ENCODE data around the gene PPP2R5C.
A peak's percentile ranks its signal among the peaks of the same experiment; 100 is the strongest.

PPP2R5C gene

DNA sequence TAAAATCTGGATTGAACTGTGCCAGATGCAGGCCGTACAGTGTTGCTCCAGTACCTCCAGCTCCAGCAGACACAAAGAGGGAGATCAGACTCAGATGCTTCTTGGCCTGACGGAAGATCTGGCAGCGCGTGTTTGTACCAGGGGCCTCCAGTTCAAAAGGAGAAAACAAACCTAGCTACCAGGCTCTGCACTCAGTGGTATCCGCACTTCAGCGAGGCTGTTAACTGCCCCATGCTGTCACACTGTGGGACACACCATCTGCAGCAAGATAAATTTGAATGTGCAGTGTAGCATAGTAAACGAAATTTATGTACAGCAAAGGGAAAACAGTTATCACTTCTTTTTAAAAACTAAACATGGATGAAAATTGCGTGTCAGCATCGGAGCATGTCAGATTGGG, 208.0 kb downstream of the PPP2R5C start:
- TF ChIP-seq CEBPB (IDR thresholded peaks at IDR 0.05) (no peak), TEAD4 (IDR thresholded peaks at IDR 0.05) (no peak), FOXM1 (IDR thresholded peaks at IDR 0.05; ENCODE audit: borderline replicate concordance, low read depth) (no peak), ZBTB7A (IDR thresholded peaks at IDR 0.05; ENCODE audit: low read depth) (no peak), NFIC (IDR thresholded peaks at IDR 0.05) (no peak), CREB1 (IDR thresholded peaks at IDR 0.05; ENCODE audit: low read depth) (no peak), TCF12 (IDR thresholded peaks at IDR 0.05; ENCODE audit: low read depth) (no peak), YY1 (IDR thresholded peaks at IDR 0.05; ENCODE audit: low read depth) (no peak), RAD21 (IDR thresholded peaks at IDR 0.05; ENCODE audit: low read depth) (no peak), EP300 (IDR thresholded peaks at IDR 0.05; ENCODE audit: borderline replicate concordance) (no peak), TAF1 (IDR thresholded peaks at IDR 0.05; ENCODE audit: low read depth) (no peak), EGR1 (IDR thresholded peaks at IDR 0.05) (no peak)
- TF ChIP-seq, protein P1, sequence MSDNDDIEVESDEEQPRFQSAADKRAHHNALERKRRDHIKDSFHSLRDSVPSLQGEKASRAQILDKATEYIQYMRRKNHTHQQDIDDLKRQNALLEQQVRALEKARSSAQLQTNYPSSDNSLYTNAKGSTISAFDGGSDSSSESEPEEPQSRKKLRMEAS (IDR thresholded peaks at IDR 0.05) = no peak
- TF ChIP-seq, protein P2, sequence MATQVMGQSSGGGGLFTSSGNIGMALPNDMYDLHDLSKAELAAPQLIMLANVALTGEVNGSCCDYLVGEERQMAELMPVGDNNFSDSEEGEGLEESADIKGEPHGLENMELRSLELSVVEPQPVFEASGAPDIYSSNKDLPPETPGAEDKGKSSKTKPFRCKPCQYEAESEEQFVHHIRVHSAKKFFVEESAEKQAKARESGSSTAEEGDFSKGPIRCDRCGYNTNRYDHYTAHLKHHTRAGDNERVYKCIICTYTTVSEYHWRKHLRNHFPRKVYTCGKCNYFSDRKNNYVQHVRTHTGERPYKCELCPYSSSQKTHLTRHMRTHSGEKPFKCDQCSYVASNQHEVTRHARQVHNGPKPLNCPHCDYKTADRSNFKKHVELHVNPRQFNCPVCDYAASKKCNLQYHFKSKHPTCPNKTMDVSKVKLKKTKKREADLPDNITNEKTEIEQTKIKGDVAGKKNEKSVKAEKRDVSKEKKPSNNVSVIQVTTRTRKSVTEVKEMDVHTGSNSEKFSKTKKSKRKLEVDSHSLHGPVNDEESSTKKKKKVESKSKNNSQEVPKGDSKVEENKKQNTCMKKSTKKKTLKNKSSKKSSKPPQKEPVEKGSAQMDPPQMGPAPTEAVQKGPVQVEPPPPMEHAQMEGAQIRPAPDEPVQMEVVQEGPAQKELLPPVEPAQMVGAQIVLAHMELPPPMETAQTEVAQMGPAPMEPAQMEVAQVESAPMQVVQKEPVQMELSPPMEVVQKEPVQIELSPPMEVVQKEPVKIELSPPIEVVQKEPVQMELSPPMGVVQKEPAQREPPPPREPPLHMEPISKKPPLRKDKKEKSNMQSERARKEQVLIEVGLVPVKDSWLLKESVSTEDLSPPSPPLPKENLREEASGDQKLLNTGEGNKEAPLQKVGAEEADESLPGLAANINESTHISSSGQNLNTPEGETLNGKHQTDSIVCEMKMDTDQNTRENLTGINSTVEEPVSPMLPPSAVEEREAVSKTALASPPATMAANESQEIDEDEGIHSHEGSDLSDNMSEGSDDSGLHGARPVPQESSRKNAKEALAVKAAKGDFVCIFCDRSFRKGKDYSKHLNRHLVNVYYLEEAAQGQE (IDR thresholded peaks at IDR 0.05; ENCODE audit: low read depth) = no peak
- TF ChIP-seq, protein P3, sequence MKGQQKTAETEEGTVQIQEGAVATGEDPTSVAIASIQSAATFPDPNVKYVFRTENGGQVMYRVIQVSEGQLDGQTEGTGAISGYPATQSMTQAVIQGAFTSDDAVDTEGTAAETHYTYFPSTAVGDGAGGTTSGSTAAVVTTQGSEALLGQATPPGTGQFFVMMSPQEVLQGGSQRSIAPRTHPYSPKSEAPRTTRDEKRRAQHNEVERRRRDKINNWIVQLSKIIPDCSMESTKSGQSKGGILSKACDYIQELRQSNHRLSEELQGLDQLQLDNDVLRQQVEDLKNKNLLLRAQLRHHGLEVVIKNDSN (IDR thresholded peaks at IDR 0.05) = no peak

DNA sequence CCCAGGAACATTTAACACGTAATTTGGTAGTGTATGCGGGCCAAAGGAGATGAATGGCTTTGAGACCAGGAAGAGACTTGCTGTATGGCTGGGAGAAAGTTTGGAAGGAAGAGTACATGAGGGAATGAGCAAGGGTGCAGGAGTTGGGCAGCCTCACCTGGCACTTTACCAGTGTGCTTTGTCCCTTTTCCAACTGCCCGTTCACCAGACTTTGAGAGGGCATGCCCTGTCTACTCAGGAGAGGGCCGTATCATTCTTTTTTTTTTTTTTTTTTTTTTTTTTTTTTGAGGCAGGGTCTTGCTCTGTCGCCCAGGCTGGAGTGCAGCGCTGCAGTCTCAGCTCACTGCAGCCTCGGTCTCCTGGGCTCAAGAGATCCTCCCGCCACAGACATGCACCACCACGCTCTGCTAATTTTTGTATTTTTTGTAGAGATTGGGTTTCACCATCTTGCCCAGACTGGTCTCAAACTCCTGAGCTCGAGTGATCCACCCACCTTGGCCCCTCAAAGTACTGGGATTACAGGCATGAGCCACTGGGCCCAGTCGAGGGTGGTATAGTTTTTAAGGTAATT, 209.4 kb downstream of the PPP2R5C start:
- no peak for TF ChIP-seq EGR1 (IDR thresholded peaks at IDR 0.05)
- no peak for TF ChIP-seq NFIC (IDR thresholded peaks at IDR 0.05)
- no peak for TF ChIP-seq ZBTB7A (IDR thresholded peaks at IDR 0.05; ENCODE audit: low read depth)
- no peak for TF ChIP-seq RAD21 (IDR thresholded peaks at IDR 0.05; ENCODE audit: low read depth)
- TF ChIP-seq EP300 (IDR thresholded peaks at IDR 0.05; ENCODE audit: borderline replicate concordance) = no peak
- TF ChIP-seq, protein P2 (IDR thresholded peaks at IDR 0.05; ENCODE audit: low read depth) = no peak
- no peak for TF ChIP-seq YY1 (IDR thresholded peaks at IDR 0.05; ENCODE audit: low read depth)
- TF ChIP-seq, protein P3 (IDR thresholded peaks at IDR 0.05) = no peak
- TF ChIP-seq FOXM1 (IDR thresholded peaks at IDR 0.05; ENCODE audit: borderline replicate concordance, low read depth) = no peak
- TF ChIP-seq TAF1 (IDR thresholded peaks at IDR 0.05; ENCODE audit: low read depth) = no peak
- no peak for TF ChIP-seq CREB1 (IDR thresholded peaks at IDR 0.05; ENCODE audit: low read depth)
- no peak for TF ChIP-seq CEBPB (IDR thresholded peaks at IDR 0.05)
- TF ChIP-seq, protein P1 (IDR thresholded peaks at IDR 0.05) = no peak
- TF ChIP-seq TCF12 (IDR thresholded peaks at IDR 0.05; ENCODE audit: low read depth) = no peak
- no peak for TF ChIP-seq TEAD4 (IDR thresholded peaks at IDR 0.05)

DNA sequence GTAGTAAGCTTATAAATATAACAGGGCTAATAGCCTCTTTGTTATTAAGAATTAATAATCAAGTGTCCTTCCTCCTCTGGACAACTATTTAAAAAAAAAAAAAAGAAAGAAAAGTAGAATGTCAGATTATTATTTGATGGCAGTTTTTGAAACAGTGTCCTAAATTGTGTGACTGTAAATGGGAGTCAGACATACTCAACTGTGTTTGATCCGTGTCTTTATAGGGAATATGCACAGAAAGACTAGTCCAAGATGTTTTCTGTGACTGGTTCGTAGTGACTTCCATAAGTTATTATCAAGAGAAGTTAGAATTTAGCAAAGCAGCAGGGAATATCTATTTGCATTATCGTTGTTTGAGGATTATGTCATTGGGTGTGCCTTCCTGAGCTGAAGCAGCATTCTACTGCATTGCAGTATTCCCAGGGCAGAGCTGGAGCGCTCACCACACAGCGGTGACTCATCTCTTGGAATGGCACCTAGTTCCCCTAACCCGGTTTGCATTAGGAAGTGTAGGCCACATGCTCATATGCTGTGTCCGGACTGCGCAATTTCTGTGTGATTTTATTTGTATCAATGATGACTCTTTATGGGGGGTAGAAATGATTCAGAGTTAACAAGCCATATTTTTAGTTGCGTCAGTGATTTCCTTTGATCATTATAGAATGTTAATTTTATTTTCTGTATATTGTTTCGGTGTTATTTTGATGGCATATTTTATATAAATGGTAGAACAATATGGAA, 210.8 kb downstream of the PPP2R5C start:
- TF ChIP-seq RAD21 (IDR thresholded peaks at IDR 0.05; ENCODE audit: low read depth) = no peak
- TF ChIP-seq CEBPB (IDR thresholded peaks at IDR 0.05) = no peak
- no peak for TF ChIP-seq YY1 (IDR thresholded peaks at IDR 0.05; ENCODE audit: low read depth)
- TF ChIP-seq, protein P3 (IDR thresholded peaks at IDR 0.05) = no peak
- TF ChIP-seq, protein P2 (IDR thresholded peaks at IDR 0.05; ENCODE audit: low read depth) = no peak
- TF ChIP-seq, protein P1 (IDR thresholded peaks at IDR 0.05) = peak; percentile 48; the same call in 1 of the 2 replicates
- TF ChIP-seq ZBTB7A (IDR thresholded peaks at IDR 0.05; ENCODE audit: low read depth) = no peak
- TF ChIP-seq TCF12 (IDR thresholded peaks at IDR 0.05; ENCODE audit: low read depth) = no peak
- no peak for TF ChIP-seq EP300 (IDR thresholded peaks at IDR 0.05; ENCODE audit: borderline replicate concordance)
- 0 out of 2 replicates have a peak, but pooled peaks have one; percentile 5 for TF ChIP-seq NFIC (IDR thresholded peaks at IDR 0.05)
- peak; percentile 56; the same call in 1 of the 2 replicates for TF ChIP-seq TEAD4 (IDR thresholded peaks at IDR 0.05)
- TF ChIP-seq TAF1 (IDR thresholded peaks at IDR 0.05; ENCODE audit: low read depth) = no peak
- TF ChIP-seq FOXM1 (IDR thresholded peaks at IDR 0.05; ENCODE audit: borderline replicate concordance, low read depth) = no peak
- TF ChIP-seq EGR1 (IDR thresholded peaks at IDR 0.05) = no peak
- TF ChIP-seq CREB1 (IDR thresholded peaks at IDR 0.05; ENCODE audit: low read depth) = no peak
